Heart right ventricle (tissue), 16 donors: Measurements from ENCODE around the gene SLCO2B1. TPM values are rescaled to one million over a fixed set of nuclear protein-coding genes. Genes with fewer than 3 reads are reported as not detected.

Source experiments
- ATAC-seq, 8 donors: fragments of 200-7000 bp; cut with Tn5 transposase; one replicate each; pipeline ENCODE4 v1.9.1; 2020; ENCODE audit warnings: mild to moderate bottlenecking in 8 of 8, moderate library complexity in 8 of 8, moderate number of reproducible peaks in 1 of 8
- DNase-seq, 2 donors: peaks; one replicate each; pipeline ENCODE4 v3.0.0-alpha.2; 2020
- H3K27ac ChIP-seq, 10 donors: fragments of 200-600 bp; sonication (generic) in 2 of 10; one replicate each; pipeline versions ENCODE4 v1.5.0 to v1.8.0; 2020 to 2022; ENCODE audit warnings: mild to moderate bottlenecking in 3 of 10
- H3K27me3 ChIP-seq, 7 donors: fragments of 200-600 bp; one replicate each; pipeline ENCODE4 v1.8.0; 2021 to 2022; ENCODE audit warnings: mild to moderate bottlenecking in 2 of 7
- H3K36me3 ChIP-seq, 9 donors: fragments of 200-600 bp; sonication (generic) in 1 of 9; one replicate each; pipeline versions ENCODE4 v1.5.0 to v1.8.0; 2020 to 2022; ENCODE audit warnings: mild to moderate bottlenecking in 2 of 9
- H3K4me1 ChIP-seq, 9 donors: fragments of 200-600 bp; sonication (generic) in 1 of 9; one replicate each; pipeline versions ENCODE4 v1.5.0 to v1.8.0; 2020 to 2022; ENCODE audit warnings: mild to moderate bottlenecking in 4 of 9
- H3K4me3 ChIP-seq, 10 donors: fragments of 200-600 bp; sonication (generic) in 2 of 10; one replicate each; pipeline versions ENCODE4 v1.5.0 to v1.8.0; 2020 to 2022; ENCODE audit warnings: mild to moderate bottlenecking in 7 of 10, moderate library complexity in 2 of 10
- H3K9me3 ChIP-seq, 11 donors: fragments of 200-600 bp in 10 of 11; sonication (generic) in 2 of 11; one replicate each; pipeline versions ENCODE4 v1.5.0 to v1.8.0; 2013 to 2022; ENCODE audit warnings: mild to moderate bottlenecking in 2 of 11, control low read depth in 1 of 11, moderate library complexity in 1 of 11
- WGBS, 2 donors: extraction: QIAGEN DNeasy Blood & Tissue Kit; methylation state at CpG; one replicate each; pipeline ENCODE4 v1.1.7; 2013; ENCODE audit warnings: inconsistent platforms in 1 of 2; 5-methylcytosine and 5-hydroxymethylcytosine counted together
- intact Hi-C, 10 donors: fragments of 100-400 bp; cut with DNase I; formaldehyde crosslinking; loops; one replicate each; pipeline versions ENCODE4 v1.11.1 to v1.14.2; 2022
- polyA plus RNA-seq, 2 donors: library from polyadenylated mRNA; stranded (reverse); fragments of 200-250 nt; gene quantifications; one replicate each; pipeline ENCODE4 v1.2.3, GENCODE V29; 2013
- total RNA-seq, 10 donors: library from RNA; stranded (reverse); fragmentation: NEBNext Ultra II Directional in 3 of 10; extraction: Animal tissue kit (Norgen Biotek cat#: 25700) in 3 of 10; gene quantifications; one replicate each; pipeline versions ENCODE4 v1.2.1 to v1.2.4, GENCODE V29; 2021 to 2023
- TF ChIP-seq, protein P1 (sequence below), 9 donors: fragments of 200-600 bp; sonication (generic) in 2 of 9; IDR thresholded peaks; one replicate each; pipeline versions ENCODE4 v1.5.0 to v1.8.0; 2021 to 2022; ENCODE audit warnings: antibody characterized with exemption in 9 of 9, mild to moderate bottlenecking in 5 of 9, moderate library complexity in 1 of 9
- donor health status: Arrhythmogenic right ventricular cardiomyopathy.
- donor health status: ischemic (EF 13 %, LVEDD 7.1; RV severe dilation, severe dysfunction).
- donor health status: healthy with polysubstance abuse.
- donor health status: DM: no; HTN: yes; CAD: no.
- donor health status: DM: no; HTN: no; CAD: no.
- donor health status: ischemic (EF 25% LVEDD 6.9; RV normal size, moderate dysfunction).
- donor health status: ischemic (EF 25% LVEDD 5.7; RV mildly dilated, moderate dysfunction).
- donor health status: healthy.
- donor health status: DM: yes; HTN: yes; CAD: no.
- donor health status: Ischemic cardiomyopathy.
- donor health status: ischemic (EF 35%, LVEDD 5.7; RV mildly dilated, moderate dysfunction).
- donor health status: nonischemic (EF 11% LVEDD 7.7; RV severe dilation, severe dysfunction).
- donor health status: DM: yes; HTN: yes; CAD: no.
- donor health status: PGD.
- donor health status: ischemic (EF 29% LVEDD 5.4; RV normal size, mild dysfunction).
- donor health status: nonischemic (EF 23%, LVEDD 6.1; RV moderate dilation, normal function).

SLCO2B1 gene
- total and polyA plus RNA-seq, 12 donors = 5.2 to 69.0 (median 16.9) TPM

DNA sequence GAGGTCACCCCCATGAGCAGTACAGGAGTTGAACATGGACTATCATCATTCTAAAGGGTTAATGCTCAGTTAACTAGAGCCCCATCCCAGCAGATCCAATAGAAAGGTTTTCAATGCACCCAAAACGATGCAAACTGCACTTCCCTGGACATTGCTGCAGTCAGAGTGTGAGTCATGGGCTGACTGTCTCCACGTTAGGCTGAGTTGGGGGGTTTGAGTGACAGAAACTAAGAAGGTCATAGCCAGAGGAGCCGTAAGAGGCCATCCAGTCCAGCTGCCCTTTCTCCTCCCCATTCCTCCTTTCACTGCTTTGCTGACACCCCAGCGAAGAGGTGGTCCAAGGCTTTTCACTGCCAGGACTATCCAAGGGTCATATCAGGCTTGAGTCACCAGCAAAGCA lies 43.7 kb upstream of the SLCO2B1 start:
- Histone ChIP-seq H3K4me3 (no peak overlapping the region), H3K9me3 (peaks cover 0 to 20% (median 0%) of the 10 kb centered on the region in 11 donors)
- 50 to 53% methylated on average over 4 of the region's 4 CpGs for WGBS, 2 donors

DNA sequence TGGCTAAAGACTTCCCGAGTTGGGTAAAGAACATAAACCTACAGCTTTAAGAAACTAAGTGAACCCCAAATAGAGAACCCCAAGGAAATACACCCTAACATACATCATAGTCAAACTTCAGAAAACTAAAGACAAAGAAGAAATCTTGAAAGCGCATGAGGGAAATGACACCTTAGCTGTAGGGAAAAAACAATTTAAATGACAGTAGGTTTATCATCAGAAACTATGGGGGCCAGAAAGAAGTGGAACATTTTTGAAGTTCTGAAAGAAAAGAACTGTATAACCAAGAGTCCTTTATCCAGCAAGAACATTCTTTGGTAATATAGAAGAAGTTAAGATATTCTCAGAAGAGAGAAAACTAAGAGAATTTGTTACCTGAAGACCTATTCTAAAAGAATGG lies 38.7 kb upstream of the SLCO2B1 start:
- no peak overlapping the region for H3K27ac ChIP-seq
- DNase-seq = no peak
- no peaks in the 10 kb centered on the region for H3K27me3 ChIP-seq
- WGBS, 2 donors = 82 to 89% methylated on average over 2 of the region's 2 CpGs
- ATAC-seq = no peak
- peaks cover 0 to 44% (median 0%) of the 10 kb centered on the region in 11 donors for H3K9me3 ChIP-seq
- no peaks in the 10 kb centered on the region for H3K36me3 ChIP-seq
- TF ChIP-seq, protein P1, sequence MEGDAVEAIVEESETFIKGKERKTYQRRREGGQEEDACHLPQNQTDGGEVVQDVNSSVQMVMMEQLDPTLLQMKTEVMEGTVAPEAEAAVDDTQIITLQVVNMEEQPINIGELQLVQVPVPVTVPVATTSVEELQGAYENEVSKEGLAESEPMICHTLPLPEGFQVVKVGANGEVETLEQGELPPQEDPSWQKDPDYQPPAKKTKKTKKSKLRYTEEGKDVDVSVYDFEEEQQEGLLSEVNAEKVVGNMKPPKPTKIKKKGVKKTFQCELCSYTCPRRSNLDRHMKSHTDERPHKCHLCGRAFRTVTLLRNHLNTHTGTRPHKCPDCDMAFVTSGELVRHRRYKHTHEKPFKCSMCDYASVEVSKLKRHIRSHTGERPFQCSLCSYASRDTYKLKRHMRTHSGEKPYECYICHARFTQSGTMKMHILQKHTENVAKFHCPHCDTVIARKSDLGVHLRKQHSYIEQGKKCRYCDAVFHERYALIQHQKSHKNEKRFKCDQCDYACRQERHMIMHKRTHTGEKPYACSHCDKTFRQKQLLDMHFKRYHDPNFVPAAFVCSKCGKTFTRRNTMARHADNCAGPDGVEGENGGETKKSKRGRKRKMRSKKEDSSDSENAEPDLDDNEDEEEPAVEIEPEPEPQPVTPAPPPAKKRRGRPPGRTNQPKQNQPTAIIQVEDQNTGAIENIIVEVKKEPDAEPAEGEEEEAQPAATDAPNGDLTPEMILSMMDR (IDR thresholded peaks at IDR 0.05) = no peak
- H3K4me1 ChIP-seq = no peaks in the 10 kb centered on the region
- intact Hi-C loops = no loop called here
- H3K4me3 ChIP-seq = no peak overlapping the region

More for the DNA sequence above, 43.7 kb upstream of the SLCO2B1 start:
- no peaks in the 10 kb centered on the region for H3K4me1 ChIP-seq
- H3K27me3 ChIP-seq = peaks cover 0 to 12% (median 0%) of the 10 kb centered on the region in 7 donors
- TF ChIP-seq, protein P1 (IDR thresholded peaks at IDR 0.05) = no peak
- no peaks in the 10 kb centered on the region for H3K36me3 ChIP-seq
- H3K27ac ChIP-seq = no peak overlapping the region
- intact Hi-C loops = no loop called here
- no peak for DNase-seq
- no peak for ATAC-seq

DNA sequence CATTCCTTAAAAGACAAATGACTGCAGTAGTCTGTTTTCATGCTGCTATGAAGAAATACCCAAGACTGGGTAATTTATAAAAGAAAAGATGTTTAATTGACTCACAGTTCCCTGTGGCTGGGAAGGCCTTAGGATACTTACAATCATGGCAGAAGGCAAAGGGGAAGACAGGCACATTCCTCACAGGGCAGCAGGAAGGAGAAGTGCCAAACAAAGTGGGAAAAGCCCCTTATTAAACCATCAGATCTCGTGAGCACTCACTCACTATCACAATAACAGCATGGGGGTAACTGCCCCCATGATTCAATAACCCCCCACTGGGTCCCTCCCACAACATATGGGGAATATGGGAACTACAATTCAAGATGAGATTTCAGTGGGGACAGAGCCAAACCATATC lies 37.9 kb upstream of the SLCO2B1 start:
- intact Hi-C loops = no loop called here
- H3K27ac ChIP-seq = no peak overlapping the region
- WGBS, 2 donors = 23 to 42% methylated on average over 1 of the region's 1 CpG
- H3K4me1 ChIP-seq = no peaks in the 10 kb centered on the region
- peaks cover 0 to 44% (median 0%) of the 10 kb centered on the region in 11 donors for H3K9me3 ChIP-seq
- ATAC-seq (no peak), DNase-seq (no peak)
- H3K27me3 ChIP-seq = no peaks in the 10 kb centered on the region
- no peaks in the 10 kb centered on the region for H3K36me3 ChIP-seq
- no peak overlapping the region for H3K4me3 ChIP-seq
- TF ChIP-seq, protein P1 (IDR thresholded peaks at IDR 0.05) = no peak

DNA sequence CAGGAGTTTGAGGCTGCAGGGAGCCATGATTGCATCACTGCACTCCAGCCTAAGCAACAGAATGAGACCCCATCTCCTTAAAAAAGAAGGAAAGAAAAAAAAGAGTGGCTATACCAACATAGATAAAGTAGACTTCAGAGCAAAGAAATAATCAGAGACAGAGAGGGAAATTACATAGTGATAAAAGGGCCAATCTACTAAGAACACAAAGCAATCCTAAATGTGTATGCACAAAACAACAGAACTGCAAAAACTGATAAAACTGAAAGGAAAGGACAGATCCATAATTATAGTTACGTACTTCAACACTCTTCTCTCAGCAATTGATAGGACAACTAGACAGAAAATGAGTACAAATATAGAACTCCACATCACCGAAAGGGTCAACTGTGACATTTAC lies 36.4 kb upstream of the SLCO2B1 start:
- Histone ChIP-seq H3K27me3 (peaks cover 0 to 8% (median 0%) of the 10 kb centered on the region in 7 donors), H3K4me3 (no peak overlapping the region), H3K4me1 (no peaks in the 10 kb centered on the region), H3K27ac (no peak overlapping the region), H3K9me3 (peaks cover 0 to 51% (median 0%) of the 10 kb centered on the region in 11 donors), H3K36me3 (no peaks in the 10 kb centered on the region)
- intact Hi-C loops = no loop called here
- TF ChIP-seq, protein P1 (IDR thresholded peaks at IDR 0.05) = no peak
- no peak for ATAC-seq
- no peak for DNase-seq
- WGBS, 2 donors = 83 to 93% methylated on average over 2 of the region's 2 CpGs
